HAP-1 (cell line): Measurements from ENCODE around the gene PICALM.

ENCODE experiments used
- DNase-seq, 2 experiments: peaks; one replicate each; pipeline ENCODE4 v3.0.0-alpha.2; 2016 to 2020; ENCODE audit warnings: low spot score in 2 of 2
- H3K27me3 ChIP-seq: fragments of 250-450 bp; sonication (Bioruptor Pico); 2 replicates; pipeline ENCODE4 v1.5.1; 2020; ENCODE audit warnings: low read depth, mild to moderate bottlenecking, moderate library complexity
- H3K36me3 ChIP-seq: fragments of 250-450 bp; sonication (Bioruptor Pico); replicated peaks from 2 replicates; pipeline ENCODE4 v1.5.1; 2020; ENCODE audit warnings: mild to moderate bottlenecking
- H3K4me1 ChIP-seq: fragments of 250-450 bp; sonication (Bioruptor Pico); 2 replicates; pipeline ENCODE4 v1.5.1; 2020; ENCODE audit warnings: mild to moderate bottlenecking
- H3K4me3 ChIP-seq: fragments of 250-450 bp; sonication (Bioruptor Pico); 2 replicates; pipeline ENCODE4 v1.5.1; 2020; ENCODE audit warnings: mild to moderate bottlenecking, moderate library complexity
- H3K9me3 ChIP-seq: fragments of 250-450 bp; sonication (Bioruptor Pico); 2 replicates; pipeline ENCODE4 v1.5.1; 2020; ENCODE audit warnings: mild to moderate bottlenecking, moderate library complexity
- in situ Hi-C: fragments of 300-500 bp; cut with MboI; formaldehyde crosslinking; loops from 3 replicates; pipeline ENCODE4 v1.14.3; 2020; ENCODE audit warnings: low sequenced_read_pairs, inconsistent platforms, mixed read lengths

PICALM gene

DNA sequence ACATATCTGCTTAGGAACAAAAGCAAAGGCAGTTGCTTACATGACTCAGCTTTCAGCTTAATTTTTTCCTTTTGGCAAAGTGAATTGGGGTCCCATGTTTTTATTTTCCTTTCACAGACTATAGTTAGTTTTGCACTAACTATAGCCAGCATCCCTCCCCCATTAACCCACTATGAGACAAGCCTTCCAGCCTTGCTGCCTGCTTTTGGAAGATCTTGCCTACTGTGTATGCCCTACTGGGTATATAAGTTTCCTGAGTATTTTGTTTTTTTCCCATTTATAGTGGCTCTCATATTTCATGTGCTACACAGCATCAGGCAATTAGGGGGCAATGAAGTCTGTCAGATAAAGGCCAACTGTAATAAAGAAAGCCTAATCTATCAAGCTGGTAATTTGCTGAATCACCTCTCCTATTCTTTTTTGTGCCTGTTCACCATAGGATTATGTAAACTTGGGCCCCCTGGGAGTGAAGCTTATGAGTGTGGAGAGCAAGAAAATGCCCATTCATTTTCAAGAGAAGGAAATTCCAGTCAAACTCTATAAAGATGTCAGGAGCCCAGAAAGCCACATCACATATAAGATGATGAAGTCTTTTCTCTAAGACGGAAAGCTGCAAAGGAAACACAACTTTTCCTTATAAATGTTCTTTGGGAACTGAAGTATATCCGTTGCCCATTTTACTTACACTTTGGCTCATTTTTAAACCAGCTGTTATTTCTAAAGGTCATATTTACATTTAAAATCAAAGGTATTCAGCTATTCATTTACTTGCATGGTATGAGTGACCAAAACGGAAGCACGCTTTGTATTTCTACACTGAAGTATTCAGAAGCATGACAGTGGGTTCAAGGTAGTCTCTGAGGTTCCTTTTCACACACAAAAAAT lies 149.7 kb downstream of the PICALM start:
- DNase-seq, result peak; percentile 72 to 96
- Histone ChIP-seq H3K27me3 (peaks cover 5% of the 10 kb centered on the region; the same call in 1 of the 2 replicates), H3K36me3 (no peaks in the 10 kb centered on the region), H3K4me3 (no peak overlapping the region), H3K9me3 (no peaks in the 10 kb centered on the region), H3K4me1 (peaks cover 12% of the 10 kb centered on the region)
- in situ Hi-C loops, result no loop called here

DNA sequence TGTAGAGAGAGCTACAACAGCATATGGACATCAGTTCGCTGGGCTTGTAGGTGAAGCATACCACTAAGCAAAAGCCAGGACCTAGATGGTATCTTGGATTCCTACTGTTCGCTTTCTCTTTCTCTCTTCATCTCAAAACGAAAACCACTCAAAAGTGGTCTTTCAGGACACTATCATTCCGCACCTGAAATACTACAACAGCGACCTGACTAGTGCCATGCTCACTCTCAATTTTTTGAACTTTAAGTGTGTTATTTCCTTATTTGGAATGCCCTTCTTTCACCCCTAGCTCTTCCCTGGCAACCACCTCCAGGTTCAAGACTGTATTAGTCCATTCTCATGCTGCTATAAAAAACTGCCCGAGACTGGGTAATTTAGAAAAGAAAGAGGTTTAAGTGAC lies 154.5 kb downstream of the PICALM start:
- DNase-seq, result no peak

DNA sequence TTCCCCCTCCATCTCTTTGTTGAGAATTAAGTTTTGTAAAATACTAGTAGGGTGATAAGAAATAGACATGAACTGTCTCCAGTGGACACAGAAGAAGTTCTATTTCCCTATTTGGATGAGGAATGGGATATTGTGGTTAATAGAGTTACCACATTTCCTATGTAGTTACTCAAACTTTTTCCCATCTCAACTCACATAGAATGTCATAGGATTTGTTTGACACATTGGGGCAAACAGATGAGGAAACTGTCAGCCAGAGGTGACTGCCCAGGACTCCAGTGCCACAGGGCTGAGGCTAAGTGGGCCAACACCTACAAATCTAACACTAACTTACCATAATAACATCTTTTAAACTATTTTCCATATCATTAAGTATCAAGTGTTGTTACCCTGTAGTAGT lies 155.4 kb downstream of the PICALM start:
- no peak for DNase-seq
- H3K27me3 ChIP-seq, result peaks cover 13% of the 10 kb centered on the region; the same call in 1 of the 2 replicates
- H3K9me3 ChIP-seq, result no peaks in the 10 kb centered on the region
- in situ Hi-C loops, result no loop called here
- peaks cover under 1% of the 10 kb centered on the region; the same call in 1 of the 2 replicates for H3K4me1 ChIP-seq
- no peaks in the 10 kb centered on the region for H3K36me3 ChIP-seq
- no peak overlapping the region for H3K4me3 ChIP-seq

More for the DNA sequence above, 154.5 kb downstream of the PICALM start:
- no peak overlapping the region for H3K4me3 ChIP-seq
- H3K27me3 ChIP-seq, result peaks cover 11% of the 10 kb centered on the region; the same call in 1 of the 2 replicates
- H3K4me1 ChIP-seq, result peaks cover 7% of the 10 kb centered on the region
- H3K36me3 ChIP-seq, result no peaks in the 10 kb centered on the region
- in situ Hi-C loops, result no loop called here
- no peaks in the 10 kb centered on the region for H3K9me3 ChIP-seq

DNA sequence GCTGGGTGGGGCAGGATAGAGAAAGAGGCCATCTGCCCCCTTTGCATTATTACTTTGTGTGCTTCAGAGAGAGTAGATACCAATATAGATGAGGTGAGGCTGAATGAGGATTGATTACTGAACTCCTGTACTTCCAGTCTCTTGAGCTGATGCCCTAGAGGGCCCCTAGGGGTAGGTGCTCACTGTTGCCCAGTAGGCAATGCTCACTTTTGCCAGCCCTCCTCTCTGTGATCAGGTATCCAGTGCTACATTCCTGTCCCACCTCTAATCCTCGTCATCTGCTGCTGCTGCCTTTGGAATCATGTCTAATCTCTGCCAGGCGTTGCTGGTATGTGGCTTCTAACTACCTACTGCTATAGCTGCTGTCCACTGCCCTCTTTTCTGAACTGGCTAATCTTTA lies 156.5 kb downstream of the PICALM start:
- DNase-seq, result no peak
- no peaks in the 10 kb centered on the region for H3K36me3 ChIP-seq
- in situ Hi-C loops, result no loop called here
- no peaks in the 10 kb centered on the region for H3K4me1 ChIP-seq
- no peak overlapping the region for H3K4me3 ChIP-seq
- peaks cover 12% of the 10 kb centered on the region; the same call in 1 of the 2 replicates for H3K27me3 ChIP-seq
- no peaks in the 10 kb centered on the region for H3K9me3 ChIP-seq
